ENCODE data around the gene FMO1. TPM values are rescaled to one million over a fixed set of nuclear protein-coding genes. Genes with fewer than 3 reads are reported as not detected.

The FMO1 gene
- total RNA-seq, 2 donors from 2014 or later = 0.28 TPM; not detected in 1

DNA sequence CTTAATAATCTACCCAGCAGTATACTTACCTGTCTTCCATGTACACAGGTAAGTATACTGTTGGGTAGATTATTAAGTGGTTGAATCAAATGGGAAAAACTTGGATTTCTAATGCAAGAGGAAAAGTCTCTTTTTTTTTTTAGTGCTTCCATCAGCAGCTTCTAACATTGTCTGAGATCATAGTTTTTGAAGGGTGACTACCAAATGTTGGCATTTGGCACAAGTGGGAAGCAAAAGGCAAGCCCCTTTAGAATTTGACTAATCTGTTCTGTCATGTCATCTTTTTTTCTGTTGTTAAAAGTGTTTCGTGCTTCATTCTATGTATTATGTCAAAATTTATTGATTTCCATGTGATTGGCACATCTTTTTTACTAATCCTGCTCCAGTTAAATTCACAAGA is 547 bp downstream of the FMO1 start:
- no peak for DNase-seq (ENCODE audit: low spot score)
- Histone ChIP-seq H3K27me3 (replicated peaks; ENCODE audit: insufficient read depth) (no peaks in the 10 kb centered on the region), H3K36me3 (no peaks in the 10 kb centered on the region), H3K27ac (no peak overlapping the region), H3K4me1 (replicated peaks) (no peaks in the 10 kb centered on the region), H3K4me3 (no peak overlapping the region), H3K9me3 (no peaks in the 10 kb centered on the region)
- 88% methylated on average over 1 of the region's 1 CpG for WGBS
- no peak for TF ChIP-seq POLR2AphosphoS5 (IDR thresholded peaks at IDR 0.05)
- TF ChIP-seq, protein P1, sequence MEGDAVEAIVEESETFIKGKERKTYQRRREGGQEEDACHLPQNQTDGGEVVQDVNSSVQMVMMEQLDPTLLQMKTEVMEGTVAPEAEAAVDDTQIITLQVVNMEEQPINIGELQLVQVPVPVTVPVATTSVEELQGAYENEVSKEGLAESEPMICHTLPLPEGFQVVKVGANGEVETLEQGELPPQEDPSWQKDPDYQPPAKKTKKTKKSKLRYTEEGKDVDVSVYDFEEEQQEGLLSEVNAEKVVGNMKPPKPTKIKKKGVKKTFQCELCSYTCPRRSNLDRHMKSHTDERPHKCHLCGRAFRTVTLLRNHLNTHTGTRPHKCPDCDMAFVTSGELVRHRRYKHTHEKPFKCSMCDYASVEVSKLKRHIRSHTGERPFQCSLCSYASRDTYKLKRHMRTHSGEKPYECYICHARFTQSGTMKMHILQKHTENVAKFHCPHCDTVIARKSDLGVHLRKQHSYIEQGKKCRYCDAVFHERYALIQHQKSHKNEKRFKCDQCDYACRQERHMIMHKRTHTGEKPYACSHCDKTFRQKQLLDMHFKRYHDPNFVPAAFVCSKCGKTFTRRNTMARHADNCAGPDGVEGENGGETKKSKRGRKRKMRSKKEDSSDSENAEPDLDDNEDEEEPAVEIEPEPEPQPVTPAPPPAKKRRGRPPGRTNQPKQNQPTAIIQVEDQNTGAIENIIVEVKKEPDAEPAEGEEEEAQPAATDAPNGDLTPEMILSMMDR (IDR thresholded peaks at IDR 0.05) = no peak
- TF ChIP-seq POLR2A (IDR thresholded peaks at IDR 0.05) = no peak
- intact Hi-C loops (cut with DNase I) = loop anchor here (5.0 kb wide), 1 partner anchor 63 kb away; the partner anchor contains the start of gene FMO4

DNA sequence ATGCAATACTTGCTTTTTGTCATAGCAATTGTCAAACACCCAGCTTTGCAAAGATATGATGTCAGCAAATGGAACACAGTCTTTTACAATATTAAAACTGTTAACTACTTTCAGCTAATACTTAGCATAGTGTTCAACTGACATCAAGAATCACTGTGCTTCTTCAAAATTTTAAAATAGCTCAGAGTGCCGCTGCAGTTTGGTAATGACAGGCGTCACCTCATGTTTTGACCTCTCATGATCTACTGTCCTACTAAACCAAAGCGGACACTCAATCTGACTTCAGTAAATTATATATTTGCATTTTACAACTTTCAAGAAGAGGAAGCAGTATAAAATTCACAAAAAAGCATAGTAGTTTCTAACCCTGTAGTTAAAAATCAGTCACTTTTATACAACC is 2.0 kb downstream of the FMO1 start:
- Histone ChIP-seq H3K9me3 (no peaks in the 10 kb centered on the region), H3K27me3 (replicated peaks; ENCODE audit: insufficient read depth) (no peaks in the 10 kb centered on the region), H3K4me1 (replicated peaks) (no peaks in the 10 kb centered on the region), H3K4me3 (no peak overlapping the region), H3K36me3 (no peaks in the 10 kb centered on the region), H3K27ac (no peak overlapping the region)
- intact Hi-C loops (cut with DNase I) = no loop called here
- 91% methylated on average over 3 of the region's 3 CpGs for WGBS
- DNase-seq (ENCODE audit: low spot score) = no peak
- TF ChIP-seq POLR2A (IDR thresholded peaks at IDR 0.05) (no peak), POLR2AphosphoS5 (IDR thresholded peaks at IDR 0.05) (no peak)
- TF ChIP-seq, protein P1 (IDR thresholded peaks at IDR 0.05) = no peak

DNA sequence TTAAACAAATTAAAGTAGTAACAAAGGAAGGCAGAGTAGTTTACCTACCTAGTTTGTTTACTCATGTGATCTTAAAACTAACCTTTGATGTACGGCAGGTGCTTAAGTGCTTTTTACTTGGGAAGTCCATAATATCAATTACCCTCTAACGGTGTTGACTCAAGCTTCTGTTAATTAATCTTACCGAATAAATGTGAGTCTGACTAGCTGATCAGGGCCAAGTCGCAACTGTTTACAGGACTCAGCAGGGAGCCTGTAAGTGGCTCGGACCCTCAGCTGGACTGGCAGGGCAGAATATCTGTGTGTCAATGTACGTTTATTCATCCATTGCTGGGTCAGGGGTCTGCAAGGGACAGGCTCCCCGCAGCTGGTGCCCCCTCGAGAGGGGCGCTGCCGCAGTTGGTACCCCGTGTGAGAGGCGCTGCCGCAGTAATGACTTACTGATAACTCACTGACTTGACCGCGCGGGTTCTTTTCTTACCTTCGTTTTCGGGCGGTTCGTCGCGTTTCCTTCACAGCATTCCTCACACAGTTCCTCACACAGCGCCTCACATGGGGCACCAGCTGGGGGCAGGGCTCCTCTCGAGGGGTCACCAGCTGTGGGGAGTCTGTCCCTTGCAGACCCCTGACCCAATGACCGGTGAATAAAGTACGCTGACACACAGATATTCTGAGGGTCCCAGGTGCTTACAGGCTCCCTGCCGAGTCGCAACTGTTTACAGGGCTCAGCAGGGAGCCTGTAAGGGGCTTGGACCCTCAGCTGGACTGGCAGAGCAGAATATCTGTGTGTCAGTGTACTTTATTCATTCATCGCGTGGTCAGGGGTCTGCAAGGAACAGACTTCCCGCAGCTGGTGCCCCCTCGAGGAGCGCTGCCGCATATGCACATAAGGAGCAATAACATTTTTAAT is 3.0 kb downstream of the FMO1 start:
- Histone ChIP-seq H3K4me1 (replicated peaks) (no peaks in the 10 kb centered on the region), H3K9me3 (no peaks in the 10 kb centered on the region), H3K27ac (no peak overlapping the region), H3K4me3 (peak overlapping the region; percentile 26 to 38), H3K27me3 (replicated peaks; ENCODE audit: insufficient read depth) (no peaks in the 10 kb centered on the region), H3K36me3 (no peaks in the 10 kb centered on the region)
- TF ChIP-seq POLR2AphosphoS5 (IDR thresholded peaks at IDR 0.05) = no peak
- TF ChIP-seq, protein P1 (IDR thresholded peaks at IDR 0.05) = peak in 2 of 4 experiments; percentile 8 to 51
- DNase-seq (ENCODE audit: low spot score) = peak; percentile 22
- intact Hi-C loops (cut with DNase I) = no loop called here
- 7% methylated on average over 34 of the region's 34 CpGs for WGBS

DNA sequence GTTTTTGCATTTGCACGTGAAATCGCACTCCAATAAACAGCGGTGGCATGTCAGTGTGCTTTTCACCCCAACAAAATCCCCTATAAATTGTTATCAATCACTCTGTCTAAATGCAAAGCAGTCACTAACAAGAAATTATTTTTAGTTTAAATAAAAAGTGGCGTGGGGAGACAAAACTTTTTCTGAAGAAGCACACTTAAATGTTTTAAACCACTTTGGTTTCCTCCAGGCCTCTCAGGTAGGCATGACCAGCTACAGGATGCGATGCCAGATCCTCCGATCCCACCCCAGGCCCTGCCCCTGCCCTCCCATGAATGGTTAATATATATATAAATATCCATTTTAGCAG is 3.6 kb downstream of the FMO1 start:
- Histone ChIP-seq H3K4me1 (replicated peaks) (no peaks in the 10 kb centered on the region), H3K4me3 (peak overlapping the region in 1 of 2 donors; percentile 38), H3K36me3 (no peaks in the 10 kb centered on the region), H3K9me3 (no peaks in the 10 kb centered on the region), H3K27ac (no peak overlapping the region), H3K27me3 (replicated peaks; ENCODE audit: insufficient read depth) (no peaks in the 10 kb centered on the region)
- 26% methylated on average over 6 of the region's 6 CpGs for WGBS
- TF ChIP-seq, protein P1 (IDR thresholded peaks at IDR 0.05) = no peak
- TF ChIP-seq POLR2AphosphoS5 (IDR thresholded peaks at IDR 0.05) (no peak), POLR2A (IDR thresholded peaks at IDR 0.05) (no peak)
- no peak for DNase-seq (ENCODE audit: low spot score)
- intact Hi-C loops (cut with DNase I) = no loop called here

DNA sequence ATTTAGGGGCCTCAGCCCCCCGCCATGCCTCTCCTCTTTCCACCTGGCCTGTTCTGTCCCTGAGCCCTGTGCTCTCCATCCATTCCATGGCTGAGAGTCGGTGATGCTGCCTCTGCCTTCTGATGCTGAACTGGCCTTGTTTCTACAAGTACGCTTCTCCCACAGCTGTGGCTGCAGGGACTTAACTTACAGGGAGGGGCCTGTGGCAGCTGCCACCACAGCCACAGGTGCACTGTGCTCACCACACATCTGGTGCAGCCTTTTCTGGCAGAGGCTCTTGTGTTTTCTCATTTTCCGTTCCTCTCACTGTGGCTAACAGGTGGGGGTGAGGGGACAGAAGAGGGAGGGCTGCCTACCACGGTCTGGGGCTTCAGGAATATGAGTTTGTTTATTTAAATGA is 4.2 kb downstream of the FMO1 start:
- TF ChIP-seq, protein P1 (IDR thresholded peaks at IDR 0.05) = no peak
- TF ChIP-seq POLR2AphosphoS5 (IDR thresholded peaks at IDR 0.05) = no peak
- TF ChIP-seq POLR2A (IDR thresholded peaks at IDR 0.05) = no peak
- WGBS = 81% methylated on average over 5 of the region's 5 CpGs
- H3K36me3 ChIP-seq = no peaks in the 10 kb centered on the region
- H3K27me3 ChIP-seq (replicated peaks; ENCODE audit: insufficient read depth) = no peaks in the 10 kb centered on the region
- no peak overlapping the region for H3K27ac ChIP-seq
- H3K9me3 ChIP-seq = no peaks in the 10 kb centered on the region
- no peak overlapping the region for H3K4me3 ChIP-seq
- no peak for DNase-seq (ENCODE audit: low spot score)
- intact Hi-C loops (cut with DNase I) = no loop called here
- no peaks in the 10 kb centered on the region for H3K4me1 ChIP-seq (replicated peaks)

Data from prostate gland (tissue), 2 donors.